GM18517 (cell line): ENCODE measurements around the gene SLAMF6.
"Not testable (repeated sequence)": the region's sequence is repeated elsewhere in the genome, so short reads cannot be mapped to it uniquely, and the experiment has no call there.

Experiments
- ATAC-seq: cut with Tn5 transposase; IDR thresholded peaks from one replicate; pipeline ENCODE4 v1.9.1; 2021; ENCODE audit warnings: mild to moderate bottlenecking, moderate library complexity; ENCODE audit not compliant: unreplicated experiment

The SLAMF6 gene

DNA sequence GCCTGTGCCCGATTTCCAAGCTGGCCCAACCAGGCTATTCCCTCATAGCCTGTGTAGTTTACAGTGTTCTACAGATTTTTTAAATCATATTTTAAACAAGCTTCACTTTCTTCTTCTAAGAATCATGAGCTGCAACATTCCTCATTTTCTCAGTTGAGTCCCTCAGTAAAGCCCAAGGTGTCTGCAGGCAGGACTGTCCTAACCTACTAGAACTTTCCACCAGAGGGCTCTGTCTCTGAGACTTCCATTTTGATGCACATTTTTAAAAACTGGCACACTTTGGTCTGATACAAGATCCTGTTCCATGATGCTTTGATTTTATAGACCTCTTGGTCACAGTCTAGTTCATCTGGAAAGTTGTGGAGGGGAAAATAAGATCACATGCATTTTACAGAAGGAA is 21.6 kb upstream of the SLAMF6 start:
- no peak for ATAC-seq

DNA sequence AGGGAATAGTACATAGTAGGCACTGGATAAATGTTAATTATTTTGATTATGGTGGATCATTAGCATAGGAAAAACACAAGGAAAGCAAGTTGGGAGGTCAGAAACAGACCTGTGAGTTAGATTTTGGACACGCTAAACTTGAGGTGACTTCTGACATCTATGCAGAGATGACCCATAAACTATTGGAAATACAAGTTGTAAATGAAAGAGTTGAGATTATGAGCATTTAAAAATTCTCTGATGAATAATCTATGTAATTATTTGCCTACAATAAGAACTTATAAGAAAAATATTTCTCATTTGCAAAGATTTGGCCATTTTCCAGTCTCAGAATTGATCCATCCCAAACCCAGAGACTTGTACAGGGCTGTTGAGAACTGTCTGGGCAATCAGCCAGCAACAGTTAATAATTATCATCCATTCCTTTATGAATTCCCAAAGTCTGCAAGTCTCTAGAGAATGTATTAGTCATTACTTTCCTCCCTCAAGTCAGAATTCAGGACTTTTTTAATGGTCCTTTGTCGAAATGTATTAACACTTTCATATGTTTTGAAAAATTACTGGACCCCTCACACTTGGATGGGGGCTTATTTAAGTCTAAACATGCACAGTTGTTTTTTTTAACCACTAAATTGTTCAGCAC is 19.4 kb upstream of the SLAMF6 start:
- ATAC-seq, result no peak

DNA sequence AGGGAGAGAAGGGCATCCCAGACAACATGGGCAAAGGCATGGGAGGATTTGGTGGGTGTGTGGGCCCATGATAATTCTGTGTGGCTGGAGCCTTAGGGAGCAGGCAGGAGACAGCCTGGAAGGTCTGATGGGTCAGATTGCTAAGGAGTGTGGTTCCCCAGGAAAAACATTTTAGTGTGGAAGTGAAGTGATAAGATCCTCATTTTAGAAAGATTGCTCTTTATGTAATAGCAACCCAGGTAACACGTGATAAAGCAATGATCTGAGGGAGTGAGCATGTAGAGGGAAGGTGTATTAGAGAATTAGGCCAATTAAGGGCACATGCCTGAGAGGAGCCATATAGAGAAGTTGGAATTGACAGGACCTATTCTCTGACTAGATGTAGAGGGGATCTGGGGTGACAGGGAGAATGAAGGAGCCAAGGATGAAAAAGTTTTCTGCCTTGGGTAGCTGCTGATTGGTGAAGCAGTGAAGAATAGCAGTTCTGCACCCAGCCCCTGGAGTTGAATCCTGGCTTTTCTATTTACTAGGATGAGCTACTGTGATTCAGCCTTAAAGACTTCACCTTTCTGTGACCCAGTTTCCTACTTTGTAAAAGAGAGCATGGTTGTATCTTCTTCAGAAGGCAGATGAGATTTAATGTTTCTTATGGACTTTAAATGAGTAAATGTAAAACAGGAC is 18.7 kb upstream of the SLAMF6 start:
- no peak for ATAC-seq

DNA sequence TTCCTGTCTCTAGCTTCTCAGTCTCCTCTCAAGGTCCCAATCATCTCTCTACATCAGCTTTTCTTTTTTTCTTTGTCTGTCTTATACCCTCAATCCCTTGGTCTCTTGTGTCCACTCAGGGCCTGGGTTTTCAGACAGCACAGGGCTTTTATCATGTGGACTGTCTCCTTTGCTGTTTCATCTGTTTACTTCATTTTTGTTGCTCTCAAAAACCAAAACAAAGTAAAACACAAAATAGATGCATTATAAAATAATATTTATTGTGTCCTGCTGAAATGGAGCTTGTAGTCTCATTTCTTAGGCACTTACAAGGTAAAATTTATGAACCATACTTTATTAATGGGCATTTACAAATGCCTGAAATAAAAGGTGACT is 17.8 kb upstream of the SLAMF6 start:
- ATAC-seq, result no peak

DNA sequence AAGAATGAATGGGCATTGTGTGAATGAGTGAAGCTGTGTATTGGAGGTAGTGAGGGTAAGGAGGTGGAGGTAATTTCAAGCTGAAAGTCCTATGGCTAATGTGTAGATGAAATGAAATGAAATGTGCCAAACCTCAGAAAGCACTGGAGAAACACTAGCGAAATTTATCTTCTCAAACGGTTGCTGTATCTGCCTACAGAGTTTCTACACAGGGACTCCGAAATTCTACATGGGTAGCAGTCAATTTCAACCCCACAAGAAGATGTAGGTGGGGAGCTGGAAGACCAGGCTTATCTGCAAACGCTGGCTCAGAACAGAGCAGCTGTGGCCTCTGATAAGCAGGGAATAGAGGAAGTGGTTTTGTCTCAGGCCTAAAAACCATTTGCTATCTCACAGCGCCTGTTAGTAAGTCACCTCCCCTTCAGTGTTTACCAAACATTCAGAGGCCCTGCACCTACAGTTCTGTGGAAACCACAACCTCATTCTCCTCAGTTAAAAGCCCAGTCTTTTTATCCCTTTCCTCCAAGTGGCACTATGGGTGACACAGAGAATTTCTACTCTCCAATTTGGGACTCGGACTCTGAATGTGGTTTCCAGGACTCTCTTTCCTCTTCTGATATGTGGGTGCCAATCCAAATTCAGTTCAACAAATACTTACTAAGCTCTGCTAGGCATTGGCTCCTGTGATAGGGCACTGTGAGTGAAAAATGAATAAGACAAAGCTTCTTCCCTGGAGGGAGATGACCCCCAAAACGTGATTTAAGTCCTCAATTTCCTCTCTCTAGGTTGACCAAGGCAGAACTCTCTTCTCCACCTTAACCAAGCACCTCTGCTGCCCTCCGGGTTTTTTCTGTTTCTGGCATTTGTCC is 17.2 kb upstream of the SLAMF6 start:
- ATAC-seq, result peak; percentile 90

DNA sequence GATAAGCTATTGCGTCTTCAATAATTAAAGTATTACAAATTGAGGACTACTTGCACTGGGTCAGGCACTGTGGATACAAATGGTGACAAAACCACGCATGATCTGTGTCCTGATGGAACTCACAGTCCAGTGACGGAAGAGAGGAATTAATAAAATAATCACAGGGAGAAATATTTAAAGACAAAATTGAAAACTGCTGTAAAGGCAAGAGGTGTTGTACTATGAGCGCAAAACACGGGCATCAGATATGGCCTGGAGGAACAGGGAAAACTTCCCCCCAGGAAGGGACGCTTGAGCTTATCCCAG is 16.6 kb upstream of the SLAMF6 start:
- ATAC-seq, result no peak

DNA sequence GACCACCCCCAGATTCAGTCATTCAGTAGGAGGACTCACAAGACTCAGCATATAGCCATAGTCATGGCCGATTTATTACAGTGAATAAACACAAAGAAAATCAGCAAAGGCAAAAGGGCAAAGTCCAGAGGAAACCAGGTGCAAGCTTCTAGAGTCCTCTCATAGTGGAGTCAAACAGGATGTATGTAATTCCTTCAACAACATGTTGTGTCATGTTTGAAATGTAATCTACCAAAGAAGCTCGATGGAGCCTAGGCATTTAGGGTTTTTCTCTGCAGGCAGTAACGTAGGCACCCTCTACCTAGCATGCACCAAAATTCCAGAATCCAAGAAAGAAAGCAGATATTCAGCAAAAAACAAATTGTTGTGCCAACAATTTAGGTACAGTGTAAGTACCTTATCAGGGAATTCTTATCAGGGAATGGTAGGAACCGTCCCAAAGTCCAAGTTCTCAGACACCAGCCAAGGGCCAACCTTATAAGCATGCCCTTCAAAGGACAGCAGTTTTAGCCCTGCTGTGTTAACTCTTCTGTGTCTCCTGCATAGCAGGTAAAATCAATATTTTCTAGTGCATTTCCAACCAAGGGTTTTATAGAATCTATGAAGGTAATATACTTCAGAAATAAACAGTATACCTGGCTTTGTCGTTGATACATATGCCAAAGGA is 16.1 kb upstream of the SLAMF6 start:
- no peak for ATAC-seq

DNA sequence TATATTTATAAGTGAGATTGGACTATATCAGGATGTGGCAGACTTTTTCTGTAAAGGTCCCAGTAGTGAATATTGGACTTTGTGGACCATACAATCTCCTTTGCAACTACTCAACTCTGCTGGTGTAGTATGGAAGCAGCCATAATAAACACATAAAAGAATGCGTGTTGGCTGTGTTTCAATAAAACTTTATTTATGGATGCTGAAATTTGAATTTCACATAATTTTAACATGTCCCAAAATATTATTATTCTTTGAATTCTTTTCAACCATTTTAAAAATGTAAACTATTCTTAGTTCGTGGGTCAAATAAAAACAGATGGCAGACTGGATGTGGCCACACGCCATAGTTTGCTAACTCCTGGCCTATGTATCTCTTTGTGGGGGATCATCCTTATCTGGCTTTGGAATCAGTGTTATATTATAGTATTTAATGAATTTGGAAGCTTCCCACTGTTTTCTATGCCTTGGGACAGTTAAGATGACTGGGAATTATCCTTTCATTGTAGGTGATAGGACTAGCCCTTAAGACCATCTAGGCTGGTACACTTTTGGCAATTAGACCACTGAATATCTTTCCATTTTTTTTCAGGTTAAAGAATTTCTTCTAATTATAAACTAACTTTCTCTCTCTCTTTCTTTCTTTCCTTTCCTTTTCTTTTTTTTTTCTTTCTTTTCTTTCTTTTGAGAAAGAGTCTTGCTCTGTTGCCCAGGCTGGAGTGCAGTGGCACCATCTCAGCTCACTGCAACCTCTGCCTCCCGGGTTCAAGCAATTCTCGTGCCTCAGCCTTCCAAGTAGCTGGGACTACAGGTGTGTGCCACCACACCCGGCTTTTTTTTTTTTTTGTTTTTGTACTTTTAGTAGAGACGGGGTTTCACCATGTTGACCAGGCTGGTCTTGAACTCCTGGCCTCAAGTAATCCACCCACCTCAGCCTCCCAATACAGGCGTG is 14.9 kb upstream of the SLAMF6 start:
- ATAC-seq, result no peak

DNA sequence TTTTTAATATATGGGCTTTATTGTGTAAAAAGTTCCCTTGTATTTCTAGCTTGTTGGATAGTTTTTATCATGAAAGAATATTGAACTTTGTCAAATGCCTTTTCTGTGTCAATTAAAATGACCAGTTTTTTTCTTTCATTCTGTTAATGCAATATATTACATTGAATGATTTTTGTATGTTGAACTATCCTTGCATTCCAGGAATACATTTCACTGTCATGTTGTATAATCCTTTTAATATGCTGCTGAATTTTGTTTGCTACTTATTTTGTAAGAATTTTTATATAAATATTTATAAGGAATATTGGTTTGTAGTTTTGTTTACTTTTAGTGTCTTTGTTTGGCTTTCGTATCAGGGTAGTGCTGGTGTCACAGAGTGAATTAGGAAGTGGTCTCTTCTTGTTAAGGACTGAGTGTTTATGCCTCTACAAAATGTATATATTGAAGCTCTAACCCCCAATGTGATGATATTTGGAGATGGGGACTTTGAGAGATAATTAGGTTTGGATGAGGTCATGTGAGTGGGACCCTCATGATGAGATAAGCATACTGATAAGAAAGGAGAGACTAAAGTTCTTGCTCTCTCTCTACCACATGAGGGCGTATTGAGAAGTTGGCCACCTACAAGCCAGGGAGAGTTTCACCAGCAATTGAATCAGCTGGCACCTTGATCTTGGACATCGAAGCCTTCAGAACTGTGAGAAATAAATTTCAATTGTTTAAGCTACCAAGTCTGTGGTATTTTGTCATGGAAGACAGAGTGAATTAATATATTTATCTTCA is 12.0 kb upstream of the SLAMF6 start:
- ATAC-seq, result no peak

DNA sequence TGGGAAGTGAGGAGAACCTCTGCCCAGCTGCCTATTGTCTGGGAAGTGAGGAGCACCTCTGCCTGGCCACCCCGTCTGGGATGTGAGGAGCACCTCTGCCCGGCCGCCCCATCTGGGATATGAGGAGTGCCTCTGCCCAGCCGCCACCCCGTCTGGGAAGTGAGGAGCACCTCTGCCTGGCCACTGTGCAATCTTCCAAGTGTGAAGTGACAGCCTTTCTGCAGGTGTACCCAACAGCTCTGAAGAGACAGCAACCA is 9.4 kb upstream of the SLAMF6 start:
- ATAC-seq, result not testable (repeated sequence)

DNA sequence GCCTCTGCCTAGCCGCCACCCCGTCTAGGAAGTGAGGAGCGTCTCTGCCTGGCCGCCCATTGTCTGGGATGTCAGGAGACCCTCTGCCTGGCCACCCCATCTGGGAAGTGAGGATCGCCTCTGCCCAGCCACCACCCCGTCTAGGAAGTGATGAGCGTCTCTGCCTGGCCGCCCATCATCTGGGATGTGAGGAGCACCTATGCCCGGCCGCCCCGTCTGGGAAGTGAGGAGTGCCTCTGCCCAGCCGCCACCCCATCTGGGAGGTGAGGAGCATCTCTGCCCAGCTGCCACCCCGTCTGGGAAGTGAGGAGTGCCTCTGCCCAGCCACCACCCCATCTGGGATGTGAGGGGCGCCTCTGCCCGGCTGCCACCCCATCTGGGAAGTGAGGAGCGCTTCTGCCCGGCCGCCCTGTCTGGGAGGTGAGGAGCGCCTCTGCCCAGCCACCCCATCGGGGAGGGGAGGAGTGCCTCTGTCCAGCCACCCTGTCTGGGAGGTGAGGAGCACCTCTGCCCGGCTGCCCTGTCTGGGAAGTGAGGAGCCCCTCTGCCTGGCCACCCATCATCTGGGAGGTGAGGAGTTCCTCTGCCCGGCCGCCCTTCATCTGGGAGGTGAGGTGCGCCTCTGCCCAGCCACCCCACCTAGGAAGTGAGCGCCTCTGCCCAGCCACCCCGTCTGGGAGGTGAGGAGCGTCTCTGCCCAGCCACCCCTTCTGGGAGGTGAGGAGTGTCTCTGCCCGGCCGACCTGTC is 8.9 kb upstream of the SLAMF6 start:
- ATAC-seq, result not testable (repeated sequence)

DNA sequence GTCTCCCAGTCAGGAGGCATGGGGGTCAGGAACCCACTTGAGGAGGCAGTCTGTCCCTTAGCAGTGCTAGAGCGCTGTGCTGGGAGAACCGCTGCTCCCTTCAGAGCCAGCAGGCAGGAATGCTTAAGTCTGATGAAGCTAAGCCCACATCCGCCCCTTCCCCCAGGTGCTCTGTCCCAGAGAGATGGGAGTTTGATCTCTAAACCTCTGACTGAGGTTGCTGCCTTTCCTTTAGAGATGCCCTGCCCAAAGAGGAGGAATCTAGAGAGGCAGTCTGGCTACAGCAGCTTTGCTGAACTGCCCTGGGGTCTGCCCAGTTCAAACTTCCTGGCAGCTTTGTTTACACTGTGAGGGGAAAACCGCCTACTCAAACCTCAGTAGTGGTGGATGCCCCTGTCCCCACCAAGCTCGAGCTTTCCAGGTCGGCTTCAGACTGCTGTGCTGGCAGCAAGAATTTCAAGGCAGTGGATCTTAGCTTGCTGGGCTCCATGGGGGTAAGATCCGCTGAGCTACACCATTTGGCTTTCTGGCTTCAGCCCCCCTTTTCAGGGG is 6.4 kb upstream of the SLAMF6 start:
- ATAC-seq, result not testable (repeated sequence)

DNA sequence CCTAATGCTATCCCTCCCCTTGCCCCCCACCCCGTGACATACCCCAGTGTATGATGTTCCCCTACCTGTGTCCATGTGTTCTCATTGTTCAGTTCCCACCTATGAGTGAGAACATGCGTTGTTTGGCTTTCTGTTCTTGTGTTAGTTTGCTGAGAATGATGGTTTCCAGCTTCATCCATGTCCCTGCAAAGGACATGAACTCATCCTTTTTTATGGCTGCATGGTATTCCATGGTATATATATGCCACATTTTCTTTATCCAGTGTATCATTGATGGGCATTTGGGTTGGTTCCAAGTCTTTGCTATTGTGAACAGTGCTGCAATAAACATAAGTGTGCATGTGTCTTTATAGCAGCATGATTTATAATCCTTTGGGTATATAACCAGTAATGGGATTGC is 734 bp upstream of the SLAMF6 start:
- ATAC-seq, result not testable (repeated sequence)

DNA sequence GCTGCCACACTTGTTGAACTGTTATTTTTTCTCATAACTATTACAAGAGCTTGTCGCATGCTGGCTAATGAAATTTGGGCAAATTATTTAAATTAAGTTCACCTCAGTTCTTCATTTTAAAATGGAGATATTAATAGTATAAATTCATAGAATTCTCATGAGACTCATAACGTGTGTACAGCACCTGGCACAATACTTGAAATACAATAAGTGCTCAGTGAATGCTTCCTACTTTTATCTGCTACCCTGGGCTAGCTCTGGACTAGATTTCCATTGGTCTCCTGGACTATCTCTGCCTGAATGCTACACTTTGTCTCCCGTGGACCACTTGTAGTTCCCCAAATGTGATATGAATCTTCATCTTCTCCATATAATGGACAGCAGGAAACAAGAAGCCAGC is 919 bp downstream of the SLAMF6 start:
- no peak for ATAC-seq

DNA sequence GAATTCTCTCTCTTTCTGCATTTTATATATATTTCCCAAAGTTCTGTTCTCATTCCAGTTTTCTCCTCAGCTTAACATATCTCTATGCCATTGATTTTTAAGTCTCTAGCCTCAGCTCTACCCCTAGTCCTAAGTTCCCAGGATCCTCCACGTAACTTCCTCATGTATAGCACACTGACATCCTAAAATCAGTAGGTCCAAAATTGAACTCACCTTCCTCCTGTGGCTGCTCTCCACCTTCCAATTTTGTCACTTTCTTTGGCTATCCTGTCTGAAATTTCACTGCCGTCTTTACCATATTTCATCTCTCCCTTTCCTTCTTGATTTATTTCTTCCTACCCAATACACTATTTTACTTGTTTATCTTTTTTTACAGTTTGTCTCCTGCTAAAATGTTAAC is 1.5 kb downstream of the SLAMF6 start:
- no peak for ATAC-seq

DNA sequence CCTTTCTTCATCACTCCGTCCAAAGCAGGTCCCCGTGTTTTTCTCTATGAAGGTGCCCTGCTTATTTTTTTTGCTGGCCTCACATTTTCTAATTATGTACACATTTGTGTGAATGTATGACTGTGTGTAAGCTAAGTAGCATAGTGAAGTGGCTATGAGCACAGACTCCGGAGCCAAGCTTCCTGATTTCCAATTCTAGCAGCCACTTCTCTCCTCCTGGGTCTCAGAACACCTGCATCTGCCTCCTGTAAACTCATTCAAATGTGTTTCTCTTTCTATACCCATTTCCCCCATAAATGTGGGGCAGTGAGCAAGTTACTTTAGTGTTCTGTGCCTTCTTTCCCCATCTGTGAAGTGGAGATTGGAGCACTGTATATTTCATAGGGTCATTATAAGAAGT is 2.1 kb downstream of the SLAMF6 start:
- peak; percentile 44 for ATAC-seq

DNA sequence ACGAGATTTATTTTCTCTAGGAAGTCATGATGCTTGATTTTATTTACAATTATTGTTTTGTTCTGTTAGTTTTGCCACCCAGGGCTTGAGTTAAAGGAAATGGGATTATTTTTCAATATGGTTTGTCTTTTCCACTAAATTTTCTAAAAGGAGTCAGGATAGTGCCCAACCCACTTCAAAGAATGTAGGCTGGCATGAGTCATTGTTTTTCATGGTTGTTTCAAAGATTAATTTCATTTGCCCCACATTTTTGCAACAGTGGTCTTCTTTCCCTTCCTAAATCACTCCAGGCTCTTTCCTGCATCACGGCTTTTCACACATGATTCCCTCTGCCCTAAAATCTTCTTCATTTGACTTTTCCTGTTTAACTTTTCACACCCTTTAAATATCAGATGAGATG is 2.5 kb downstream of the SLAMF6 start:
- ATAC-seq, result no peak

DNA sequence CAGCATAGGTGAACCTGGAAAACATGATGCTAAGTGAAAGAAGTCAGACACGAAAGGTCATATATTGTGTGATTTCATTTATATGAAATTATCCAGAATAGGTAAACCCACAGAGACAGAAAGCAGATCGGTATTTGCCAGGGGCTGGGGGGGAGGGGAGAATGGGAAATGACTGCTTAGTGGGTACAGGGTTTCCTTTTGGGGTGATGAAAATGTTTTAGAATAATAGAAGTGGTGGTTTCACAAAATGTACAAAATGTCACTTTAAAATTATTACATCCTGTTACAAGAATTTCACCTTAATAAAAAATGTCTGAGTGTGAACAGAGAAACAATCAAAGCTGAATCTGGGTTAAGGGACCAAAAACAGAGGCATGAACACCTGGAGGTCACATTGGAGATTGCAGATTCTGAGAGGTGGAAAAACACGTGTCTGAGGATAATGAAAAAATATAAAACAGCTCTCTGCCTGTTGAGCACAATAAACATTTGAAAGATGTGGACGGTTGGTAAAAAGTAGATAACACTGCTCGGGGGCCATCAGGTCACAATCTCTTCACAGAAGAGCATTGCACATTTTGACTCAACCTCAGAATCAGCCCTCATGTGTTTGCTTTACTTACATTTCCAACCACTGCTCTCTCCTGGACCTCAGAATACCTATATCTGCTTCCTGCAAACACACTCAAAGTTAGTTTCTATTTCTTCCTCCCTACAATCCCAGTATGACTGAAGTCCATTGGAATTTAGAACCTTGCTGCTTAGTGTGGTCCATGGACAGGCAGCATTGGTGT is 3.2 kb downstream of the SLAMF6 start:
- no peak for ATAC-seq
